WTC11 (cell line): ENCODE data around the gene NOC2L.

Experiments used
- GABPB1 ChIP-seq: sonication (generic); formaldehyde crosslinking; IDR thresholded peaks from 2 replicates; pipeline ENCODE4 v1.8.1; 2023; ENCODE audit warnings: mild to moderate bottlenecking, missing genetic modification reagents
- JAZF1 ChIP-seq: fragments of 250-450 bp; sonication (Bioruptor Pico); IDR thresholded peaks from 2 replicates; pipeline ENCODE4 v1.9.0; 2021; ENCODE audit warnings: moderate library complexity, mild to moderate bottlenecking, inconsistent platforms
- KAT7 ChIP-seq: sonication (generic); formaldehyde crosslinking; IDR thresholded peaks from 2 replicates; pipeline ENCODE4 v1.8.1; 2023; ENCODE audit warnings: missing genetic modification reagents, mild to moderate bottlenecking, borderline replicate concordance
- TF ChIP-seq, protein P1 (sequence below): sonication (generic); formaldehyde crosslinking; IDR thresholded peaks from 2 replicates; pipeline ENCODE4 v1.8.1; 2023; ENCODE audit warnings: mild to moderate bottlenecking, moderate library complexity, missing genetic modification reagents
- TF ChIP-seq, protein P2 (sequence below): fragments of 200-600 bp; IDR thresholded peaks from 2 replicates; pipeline ENCODE4 v1.8.0; 2022; ENCODE audit warnings: antibody characterized with exemption
- TF ChIP-seq, protein P3 (sequence below): sonication (generic); formaldehyde crosslinking; IDR thresholded peaks from 2 replicates; pipeline ENCODE4 v1.8.1; 2022; ENCODE audit warnings: missing genetic modification reagents, borderline replicate concordance
- TF ChIP-seq, protein P4 (sequence below): sonication (generic); formaldehyde crosslinking; IDR thresholded peaks from 2 replicates; pipeline ENCODE4 v1.8.0; 2022; ENCODE audit warnings: mild to moderate bottlenecking, missing genetic modification reagents

DNA sequence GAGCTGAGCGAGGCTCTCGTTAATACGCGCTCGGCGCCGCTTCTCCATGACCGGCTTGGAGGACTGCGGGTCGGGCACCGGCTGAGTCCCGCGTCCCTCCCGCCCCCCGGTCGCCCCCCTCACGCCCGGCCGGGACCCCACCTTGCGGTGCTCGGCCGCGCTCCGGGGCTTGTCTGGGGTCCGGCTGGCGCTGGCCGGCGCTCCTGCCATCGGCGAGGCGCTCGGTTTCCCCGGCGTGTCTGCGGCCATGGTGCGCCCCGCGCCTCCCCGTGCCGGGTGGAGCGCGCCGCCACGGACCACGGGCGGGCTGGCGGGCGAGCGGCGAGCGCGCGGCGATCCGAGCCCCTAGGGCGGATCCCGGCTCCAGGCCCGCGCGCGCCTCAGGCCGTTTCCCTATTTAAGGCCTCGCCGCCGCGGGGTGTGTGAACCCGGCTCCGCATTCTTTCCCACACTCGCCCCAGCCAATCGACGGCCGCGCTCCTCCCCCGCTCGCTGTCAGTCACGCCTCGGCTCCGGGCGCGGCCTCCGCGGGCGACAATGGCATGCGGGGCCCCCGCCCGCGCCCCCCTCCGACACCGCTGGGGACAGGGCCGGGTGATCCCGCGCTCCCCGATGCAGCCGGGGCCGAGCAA, 40.8 kb upstream of the NOC2L start, which contains the start of gene HES4:
- TF ChIP-seq, protein P1, sequence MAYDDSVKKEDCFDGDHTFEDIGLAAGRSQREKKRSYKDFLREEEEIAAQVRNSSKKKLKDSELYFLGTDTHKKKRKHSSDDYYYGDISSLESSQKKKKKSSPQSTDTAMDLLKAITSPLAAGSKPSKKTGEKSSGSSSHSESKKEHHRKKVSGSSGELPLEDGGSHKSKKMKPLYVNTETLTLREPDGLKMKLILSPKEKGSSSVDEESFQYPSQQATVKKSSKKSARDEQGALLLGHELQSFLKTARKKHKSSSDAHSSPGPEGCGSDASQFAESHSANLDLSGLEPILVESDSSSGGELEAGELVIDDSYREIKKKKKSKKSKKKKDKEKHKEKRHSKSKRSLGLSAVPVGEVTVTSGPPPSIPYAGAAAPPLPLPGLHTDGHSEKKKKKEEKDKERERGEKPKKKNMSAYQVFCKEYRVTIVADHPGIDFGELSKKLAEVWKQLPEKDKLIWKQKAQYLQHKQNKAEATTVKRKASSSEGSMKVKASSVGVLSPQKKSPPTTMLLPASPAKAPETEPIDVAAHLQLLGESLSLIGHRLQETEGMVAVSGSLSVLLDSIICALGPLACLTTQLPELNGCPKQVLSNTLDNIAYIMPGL (CRISPR knock-in tag): no peak; the same call in 1 of the 2 replicates
- TF ChIP-seq, protein P2, sequence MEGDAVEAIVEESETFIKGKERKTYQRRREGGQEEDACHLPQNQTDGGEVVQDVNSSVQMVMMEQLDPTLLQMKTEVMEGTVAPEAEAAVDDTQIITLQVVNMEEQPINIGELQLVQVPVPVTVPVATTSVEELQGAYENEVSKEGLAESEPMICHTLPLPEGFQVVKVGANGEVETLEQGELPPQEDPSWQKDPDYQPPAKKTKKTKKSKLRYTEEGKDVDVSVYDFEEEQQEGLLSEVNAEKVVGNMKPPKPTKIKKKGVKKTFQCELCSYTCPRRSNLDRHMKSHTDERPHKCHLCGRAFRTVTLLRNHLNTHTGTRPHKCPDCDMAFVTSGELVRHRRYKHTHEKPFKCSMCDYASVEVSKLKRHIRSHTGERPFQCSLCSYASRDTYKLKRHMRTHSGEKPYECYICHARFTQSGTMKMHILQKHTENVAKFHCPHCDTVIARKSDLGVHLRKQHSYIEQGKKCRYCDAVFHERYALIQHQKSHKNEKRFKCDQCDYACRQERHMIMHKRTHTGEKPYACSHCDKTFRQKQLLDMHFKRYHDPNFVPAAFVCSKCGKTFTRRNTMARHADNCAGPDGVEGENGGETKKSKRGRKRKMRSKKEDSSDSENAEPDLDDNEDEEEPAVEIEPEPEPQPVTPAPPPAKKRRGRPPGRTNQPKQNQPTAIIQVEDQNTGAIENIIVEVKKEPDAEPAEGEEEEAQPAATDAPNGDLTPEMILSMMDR: no peak
- TF ChIP-seq, protein P3, sequence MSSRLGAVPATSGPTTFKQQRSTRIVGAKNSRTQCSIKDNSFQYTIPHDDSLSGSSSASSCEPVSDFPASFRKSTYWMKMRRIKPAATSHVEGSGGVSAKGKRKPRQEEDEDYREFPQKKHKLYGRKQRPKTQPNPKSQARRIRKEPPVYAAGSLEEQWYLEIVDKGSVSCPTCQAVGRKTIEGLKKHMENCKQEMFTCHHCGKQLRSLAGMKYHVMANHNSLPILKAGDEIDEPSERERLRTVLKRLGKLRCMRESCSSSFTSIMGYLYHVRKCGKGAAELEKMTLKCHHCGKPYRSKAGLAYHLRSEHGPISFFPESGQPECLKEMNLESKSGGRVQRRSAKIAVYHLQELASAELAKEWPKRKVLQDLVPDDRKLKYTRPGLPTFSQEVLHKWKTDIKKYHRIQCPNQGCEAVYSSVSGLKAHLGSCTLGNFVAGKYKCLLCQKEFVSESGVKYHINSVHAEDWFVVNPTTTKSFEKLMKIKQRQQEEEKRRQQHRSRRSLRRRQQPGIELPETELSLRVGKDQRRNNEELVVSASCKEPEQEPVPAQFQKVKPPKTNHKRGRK (CRISPR knock-in tag): no peak
- TF ChIP-seq JAZF1 (no peak), GABPB1 (no peak), KAT7 (CRISPR knock-in tag) (no peak)
- TF ChIP-seq, protein P4, sequence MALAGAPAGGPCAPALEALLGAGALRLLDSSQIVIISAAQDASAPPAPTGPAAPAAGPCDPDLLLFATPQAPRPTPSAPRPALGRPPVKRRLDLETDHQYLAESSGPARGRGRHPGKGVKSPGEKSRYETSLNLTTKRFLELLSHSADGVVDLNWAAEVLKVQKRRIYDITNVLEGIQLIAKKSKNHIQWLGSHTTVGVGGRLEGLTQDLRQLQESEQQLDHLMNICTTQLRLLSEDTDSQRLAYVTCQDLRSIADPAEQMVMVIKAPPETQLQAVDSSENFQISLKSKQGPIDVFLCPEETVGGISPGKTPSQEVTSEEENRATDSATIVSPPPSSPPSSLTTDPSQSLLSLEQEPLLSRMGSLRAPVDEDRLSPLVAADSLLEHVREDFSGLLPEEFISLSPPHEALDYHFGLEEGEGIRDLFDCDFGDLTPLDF (CRISPR knock-in tag): no peak
